Measurements from ENCODE around the gene ADGRG1.

ADGRG1 gene

DNA sequence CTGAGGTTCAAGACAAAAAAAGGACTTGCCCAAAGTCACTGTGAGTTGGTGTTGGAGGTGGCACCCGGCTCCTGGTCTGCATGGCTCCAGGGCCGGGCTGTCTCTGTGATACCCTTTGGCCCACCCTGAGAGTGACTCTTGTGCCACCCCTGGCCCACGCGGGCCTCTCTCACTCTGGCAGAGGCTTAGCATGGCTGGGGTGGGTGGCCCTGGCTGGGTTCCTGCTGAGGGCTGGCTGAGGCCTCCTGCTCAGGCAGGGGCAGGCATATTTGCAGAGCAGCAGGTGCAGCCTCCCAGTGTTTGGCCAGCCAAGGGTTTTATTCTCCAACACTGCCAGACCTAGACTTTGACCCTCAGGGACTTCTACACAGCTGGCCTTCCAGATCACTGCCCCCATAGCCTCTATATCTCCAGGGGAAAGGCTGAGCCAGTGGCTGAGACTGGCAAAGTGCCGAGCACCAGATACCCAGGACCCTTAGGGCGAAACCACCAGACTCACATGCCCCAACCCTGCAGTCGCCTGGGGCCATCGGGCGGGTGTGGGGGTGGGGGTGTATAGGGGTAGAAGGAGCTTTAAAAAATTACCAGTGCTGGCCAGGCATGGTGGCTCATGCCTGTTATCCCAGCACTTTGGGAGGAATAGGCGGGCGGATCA lies 21.5 kb upstream of the ADGRG1 start:
- 71 to 88% methylated on average over 8 to 9 of the region's 11 CpGs for WGBS, 2 experiments (ENCODE audit: insufficient coverage in 2 of 2)
- Histone ChIP-seq H3K9me3 (ENCODE audit: control insufficient read depth, low read length) (no peaks in the 10 kb centered on the region), H3K4me1 (ENCODE audit: control insufficient read depth, insufficient read depth, low read length, poor library complexity, severe bottlenecking) (no peaks in the 10 kb centered on the region), H3K4me3 (ENCODE audit: extremely low read depth, insufficient read depth, low read length, poor library complexity, severe bottlenecking) (no peak overlapping the region), H3K27ac (ENCODE audit: low read depth, low read length, severe bottlenecking) (no peak overlapping the region), H3K36me3 (ENCODE audit: control insufficient read depth, insufficient read depth, low read length) (no peaks in the 10 kb centered on the region)

DNA sequence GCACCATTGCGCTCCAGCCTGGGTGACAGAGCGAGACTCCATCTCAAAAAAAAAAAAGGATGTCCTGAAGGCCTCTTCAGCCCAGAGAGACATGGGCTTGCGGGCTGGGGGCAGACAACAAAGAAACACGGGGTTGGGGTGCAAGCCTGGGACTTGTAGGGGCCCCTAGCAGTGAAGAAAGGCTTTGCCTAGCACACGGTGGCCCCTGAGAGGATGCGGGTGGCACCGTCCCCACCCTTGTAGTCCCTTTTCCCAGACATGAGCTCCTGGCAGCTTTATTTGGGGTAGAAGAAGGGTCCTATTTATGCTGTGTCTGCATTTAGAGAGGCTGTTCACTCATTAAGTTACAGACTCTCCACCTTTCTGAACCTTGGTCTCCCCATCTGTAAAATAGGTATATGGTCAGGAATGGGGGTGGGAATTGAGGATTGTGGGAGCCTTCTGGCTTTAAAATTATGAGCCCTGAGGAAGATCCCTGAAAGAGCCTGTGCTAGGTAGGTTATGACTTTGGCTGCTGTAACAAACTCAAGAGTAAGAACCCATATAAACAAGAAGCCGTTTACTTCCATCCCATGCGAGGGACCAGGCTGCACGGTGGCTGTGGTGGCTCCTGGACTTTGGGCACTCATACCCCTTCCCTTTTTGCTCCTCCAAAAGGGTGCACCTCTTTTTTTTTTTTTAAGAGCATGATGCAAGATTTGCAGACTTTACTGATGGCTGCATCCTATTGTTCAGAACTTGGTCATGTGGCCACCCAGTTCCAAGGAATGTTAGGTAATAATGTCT lies 20.6 kb upstream of the ADGRG1 start:
- no peaks in the 10 kb centered on the region for H3K9me3 ChIP-seq (ENCODE audit: control insufficient read depth, low read length)
- H3K4me3 ChIP-seq (ENCODE audit: extremely low read depth, insufficient read depth, low read length, poor library complexity, severe bottlenecking): no peak overlapping the region
- no peaks in the 10 kb centered on the region for H3K36me3 ChIP-seq (ENCODE audit: control insufficient read depth, insufficient read depth, low read length)
- no peak overlapping the region for H3K27ac ChIP-seq (ENCODE audit: low read depth, low read length, severe bottlenecking)
- WGBS, 2 experiments (ENCODE audit: insufficient coverage in 2 of 2): 87% methylated on average over 7 to 10 of the region's 10 CpGs
- H3K4me1 ChIP-seq (ENCODE audit: control insufficient read depth, insufficient read depth, low read length, poor library complexity, severe bottlenecking): no peaks in the 10 kb centered on the region

DNA sequence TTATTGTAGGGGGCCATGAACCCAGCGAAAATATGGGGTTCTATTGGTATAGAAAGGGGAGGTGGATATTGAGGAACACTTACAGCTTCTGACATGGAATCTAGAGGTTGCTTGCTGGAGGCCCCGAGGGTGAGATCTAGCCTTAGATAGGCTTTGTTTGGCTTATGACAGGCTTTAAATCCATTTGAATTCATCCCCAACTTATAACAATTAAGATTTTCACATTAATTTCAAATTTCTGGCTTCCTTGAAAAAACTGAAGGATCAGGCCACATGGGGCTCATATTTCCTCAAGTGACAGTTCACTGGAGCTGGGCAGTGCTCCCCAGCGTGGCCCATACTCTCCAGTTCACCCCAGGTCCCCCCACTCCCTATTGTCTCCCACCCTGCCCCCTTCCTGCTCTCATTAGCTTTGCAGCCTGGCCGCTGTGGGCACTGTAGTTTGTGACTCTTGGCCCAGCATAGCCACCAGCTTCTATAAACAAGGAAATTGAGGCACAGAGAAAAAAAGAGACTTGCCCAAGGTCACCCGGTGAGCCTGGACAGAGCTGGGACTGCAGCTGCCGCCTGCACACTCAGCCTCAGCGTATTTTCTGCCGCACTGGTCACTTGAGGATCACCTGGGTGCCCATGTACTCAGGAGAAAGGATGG lies 19.8 kb upstream of the ADGRG1 start:
- Histone ChIP-seq H3K9me3 (ENCODE audit: control insufficient read depth, low read length) (no peaks in the 10 kb centered on the region), H3K27ac (ENCODE audit: low read depth, low read length, severe bottlenecking) (no peak overlapping the region), H3K4me3 (ENCODE audit: extremely low read depth, insufficient read depth, low read length, poor library complexity, severe bottlenecking) (no peak overlapping the region), H3K4me1 (ENCODE audit: control insufficient read depth, insufficient read depth, low read length, poor library complexity, severe bottlenecking) (no peaks in the 10 kb centered on the region), H3K36me3 (ENCODE audit: control insufficient read depth, insufficient read depth, low read length) (no peaks in the 10 kb centered on the region)
- 81 to 87% methylated on average over 7 to 8 of the region's 8 CpGs for WGBS, 2 experiments (ENCODE audit: insufficient coverage in 2 of 2)

DNA sequence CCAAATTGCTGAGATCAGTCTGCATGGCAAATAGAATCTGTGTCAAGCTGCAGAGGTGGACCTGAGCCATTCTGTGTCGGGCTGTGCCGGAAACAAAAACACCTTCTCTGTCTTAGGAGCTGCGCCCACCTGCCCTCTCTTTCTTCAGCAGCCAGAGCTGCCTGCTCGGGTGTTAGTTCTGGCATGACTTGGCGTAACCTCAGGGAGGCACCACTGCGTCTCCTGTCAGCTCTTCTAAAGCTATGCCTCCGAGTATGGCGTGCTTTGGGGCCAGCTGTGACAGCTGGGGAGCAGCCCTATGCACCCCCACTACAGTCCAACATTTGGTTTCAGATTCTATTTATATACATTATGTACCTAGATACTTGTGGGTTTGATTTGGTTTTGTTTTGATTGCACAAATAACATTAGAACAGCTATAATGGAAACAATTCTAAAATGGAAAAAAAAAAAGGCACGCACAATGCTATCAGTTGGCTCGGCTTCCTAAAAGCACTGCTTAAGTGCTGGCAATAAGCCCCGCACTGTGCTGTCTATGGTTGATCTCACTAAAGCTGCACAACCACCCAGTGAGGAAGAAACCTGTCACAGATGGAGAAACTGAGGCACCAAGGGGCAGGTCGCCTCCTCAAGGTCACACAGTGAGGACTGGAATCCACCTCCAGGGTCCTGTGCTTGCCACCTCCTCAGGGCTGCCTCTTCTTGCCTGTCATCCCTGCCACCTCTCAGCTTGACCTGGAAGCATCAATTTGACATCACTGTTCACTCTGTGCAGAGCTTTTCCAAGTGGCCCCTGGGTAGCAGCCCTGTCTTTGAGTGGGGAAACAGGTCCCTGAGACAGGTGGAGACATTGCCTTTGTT lies 18.7 kb upstream of the ADGRG1 start:
- Histone ChIP-seq H3K4me1 (ENCODE audit: control insufficient read depth, insufficient read depth, low read length, poor library complexity, severe bottlenecking) (no peaks in the 10 kb centered on the region), H3K9me3 (ENCODE audit: control insufficient read depth, low read length) (no peaks in the 10 kb centered on the region)

DNA sequence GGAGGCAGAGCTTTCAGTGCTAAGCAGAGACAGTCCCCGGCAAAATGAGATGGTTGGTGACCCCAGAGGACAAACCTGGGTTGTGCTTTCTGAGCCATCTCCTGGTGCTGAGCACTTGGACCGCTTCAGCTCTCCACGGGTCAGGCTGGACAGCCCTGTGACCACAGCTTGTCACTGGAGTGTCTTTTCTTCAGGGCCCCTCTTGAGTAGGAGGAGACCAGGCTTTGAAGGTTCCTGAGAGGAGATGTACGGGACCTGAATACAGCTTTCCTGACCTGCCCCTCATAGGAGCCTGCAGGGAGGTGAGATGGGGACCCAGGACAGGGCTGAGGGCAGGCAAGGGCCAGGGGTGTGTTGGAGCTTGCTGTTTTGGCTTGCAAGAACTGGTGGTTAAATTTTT lies 17.8 kb upstream of the ADGRG1 start:
- Histone ChIP-seq H3K36me3 (ENCODE audit: control insufficient read depth, insufficient read depth, low read length) (no peaks in the 10 kb centered on the region), H3K4me1 (ENCODE audit: control insufficient read depth, insufficient read depth, low read length, poor library complexity, severe bottlenecking) (no peaks in the 10 kb centered on the region), H3K27ac (ENCODE audit: low read depth, low read length, severe bottlenecking) (no peak overlapping the region), H3K9me3 (ENCODE audit: control insufficient read depth, low read length) (no peaks in the 10 kb centered on the region), H3K4me3 (ENCODE audit: extremely low read depth, insufficient read depth, low read length, poor library complexity, severe bottlenecking) (no peak overlapping the region)
- 93% methylated on average over 2 to 4 of the region's 4 CpGs for WGBS, 2 experiments (ENCODE audit: insufficient coverage in 2 of 2)

More for the DNA sequence above, 18.7 kb upstream of the ADGRG1 start:
- H3K36me3 ChIP-seq (ENCODE audit: control insufficient read depth, insufficient read depth, low read length): no peaks in the 10 kb centered on the region
- H3K27ac ChIP-seq (ENCODE audit: low read depth, low read length, severe bottlenecking): no peak overlapping the region
- WGBS, 2 experiments (ENCODE audit: insufficient coverage in 2 of 2): 87 to 89% methylated on average over 7 to 12 of the region's 12 CpGs
- H3K4me3 ChIP-seq (ENCODE audit: extremely low read depth, insufficient read depth, low read length, poor library complexity, severe bottlenecking): no peak overlapping the region

DNA sequence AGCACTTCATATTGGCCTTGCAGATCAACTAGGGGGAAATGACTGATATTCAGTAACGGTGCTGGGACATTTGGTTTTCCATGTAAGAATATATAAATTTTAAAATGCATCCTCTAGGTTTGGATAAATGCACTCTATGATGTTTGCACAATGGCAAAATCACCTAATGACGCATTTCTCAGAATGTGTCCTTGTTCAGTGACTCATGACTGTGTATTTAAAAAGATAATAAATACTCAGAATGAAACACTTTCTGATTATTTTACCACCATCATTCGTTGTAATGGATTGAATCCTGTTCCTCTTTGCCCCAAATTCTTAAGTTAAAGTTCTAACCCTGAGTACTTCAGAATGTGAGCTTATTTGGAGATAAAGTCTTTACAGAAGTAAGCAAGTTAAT lies 17.2 kb upstream of the ADGRG1 start:
- no peaks in the 10 kb centered on the region for H3K36me3 ChIP-seq (ENCODE audit: control insufficient read depth, insufficient read depth, low read length)
- no peaks in the 10 kb centered on the region for H3K4me1 ChIP-seq (ENCODE audit: control insufficient read depth, insufficient read depth, low read length, poor library complexity, severe bottlenecking)
- no CpG with 5 or more reads among the region's 3 CpGs for WGBS, 2 experiments (ENCODE audit: insufficient coverage in 2 of 2)
- H3K9me3 ChIP-seq (ENCODE audit: control insufficient read depth, low read length): no peaks in the 10 kb centered on the region
- H3K27ac ChIP-seq (ENCODE audit: low read depth, low read length, severe bottlenecking): no peak overlapping the region
- H3K4me3 ChIP-seq (ENCODE audit: extremely low read depth, insufficient read depth, low read length, poor library complexity, severe bottlenecking): no peak overlapping the region

DNA sequence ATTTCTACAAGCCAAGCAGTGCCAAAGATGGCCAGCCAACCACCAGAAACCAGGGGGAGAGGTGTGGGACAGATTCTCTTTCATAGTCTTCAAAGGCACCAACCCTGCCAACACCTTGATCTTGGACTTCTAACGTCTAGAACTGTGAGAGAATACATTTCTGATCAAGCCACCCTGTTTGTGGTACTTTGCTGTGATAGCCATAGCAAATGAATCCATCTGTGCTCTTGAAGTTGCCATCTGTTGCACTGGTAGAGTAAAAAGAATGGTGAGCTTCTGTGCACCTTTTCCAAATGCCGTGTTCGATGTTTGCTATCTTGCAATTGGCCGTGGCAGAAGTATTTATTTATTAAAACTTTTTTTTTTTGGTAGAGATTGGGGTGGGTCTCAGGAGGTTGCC lies 16.7 kb upstream of the ADGRG1 start:
- 86% methylated on average over 3 of the region's 4 CpGs; no CpG with 5 or more reads in 1 of the 2 experiments for WGBS, 2 experiments (ENCODE audit: insufficient coverage in 2 of 2)
- Histone ChIP-seq H3K36me3 (ENCODE audit: control insufficient read depth, insufficient read depth, low read length) (no peaks in the 10 kb centered on the region), H3K4me3 (ENCODE audit: extremely low read depth, insufficient read depth, low read length, poor library complexity, severe bottlenecking) (no peak overlapping the region), H3K4me1 (ENCODE audit: control insufficient read depth, insufficient read depth, low read length, poor library complexity, severe bottlenecking) (no peaks in the 10 kb centered on the region), H3K27ac (ENCODE audit: low read depth, low read length, severe bottlenecking) (no peak overlapping the region), H3K9me3 (ENCODE audit: control insufficient read depth, low read length) (no peaks in the 10 kb centered on the region)

DNA sequence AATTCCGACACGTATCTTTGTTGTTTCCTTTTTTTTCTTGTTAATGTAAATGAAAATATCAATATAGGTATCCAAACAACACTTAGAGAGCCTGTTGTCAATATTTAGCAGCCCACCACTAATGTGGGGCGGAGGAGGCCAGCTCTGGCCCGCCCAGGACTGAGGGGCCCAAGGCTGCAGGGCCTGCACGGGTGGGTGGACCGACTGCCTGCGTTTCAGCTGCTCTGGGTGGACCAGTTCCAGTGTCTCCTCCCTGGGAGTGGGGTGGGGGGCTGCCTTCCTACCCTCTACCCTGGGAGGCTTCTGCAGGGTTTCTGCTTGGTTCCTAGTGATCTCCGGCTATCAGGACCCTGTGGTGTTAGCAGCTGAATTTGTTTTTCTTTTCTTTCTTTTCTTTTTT lies 15.9 kb upstream of the ADGRG1 start:
- Histone ChIP-seq H3K36me3 (ENCODE audit: control insufficient read depth, insufficient read depth, low read length) (no peaks in the 10 kb centered on the region), H3K4me3 (ENCODE audit: extremely low read depth, insufficient read depth, low read length, poor library complexity, severe bottlenecking) (no peak overlapping the region), H3K4me1 (ENCODE audit: control insufficient read depth, insufficient read depth, low read length, poor library complexity, severe bottlenecking) (no peaks in the 10 kb centered on the region), H3K9me3 (ENCODE audit: control insufficient read depth, low read length) (no peaks in the 10 kb centered on the region), H3K27ac (ENCODE audit: low read depth, low read length, severe bottlenecking) (no peak overlapping the region)
- WGBS, 2 experiments (ENCODE audit: insufficient coverage in 2 of 2): 90 to 91% methylated on average over 2 to 3 of the region's 8 CpGs

DNA sequence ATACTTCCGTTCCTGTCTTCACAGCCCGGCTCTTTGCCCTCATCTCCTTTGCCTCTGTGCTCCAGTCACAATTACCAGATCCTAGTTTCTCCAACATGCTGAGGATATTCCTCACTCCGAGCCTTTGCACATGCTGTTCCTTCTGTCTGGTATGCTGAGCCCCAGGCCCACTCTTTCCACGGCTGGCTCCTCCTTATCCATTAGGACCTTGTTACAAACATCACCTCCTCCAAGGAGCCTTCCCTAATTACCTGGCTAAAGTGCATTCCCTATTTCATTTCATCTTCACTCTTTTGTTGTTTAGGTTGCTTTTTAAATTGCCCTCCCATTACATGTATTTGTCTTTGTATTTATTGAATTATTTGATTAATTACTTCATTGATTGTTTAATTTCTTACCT lies 14.9 kb upstream of the ADGRG1 start:
- Histone ChIP-seq H3K4me3 (ENCODE audit: extremely low read depth, insufficient read depth, low read length, poor library complexity, severe bottlenecking) (no peak overlapping the region), H3K4me1 (ENCODE audit: control insufficient read depth, insufficient read depth, low read length, poor library complexity, severe bottlenecking) (no peaks in the 10 kb centered on the region), H3K36me3 (ENCODE audit: control insufficient read depth, insufficient read depth, low read length) (no peaks in the 10 kb centered on the region), H3K9me3 (ENCODE audit: control insufficient read depth, low read length) (no peaks in the 10 kb centered on the region), H3K27ac (ENCODE audit: low read depth, low read length, severe bottlenecking) (no peak overlapping the region)
- WGBS, 2 experiments (ENCODE audit: insufficient coverage in 2 of 2): 67 to 68% methylated on average over 4 of the region's 4 CpGs

DNA sequence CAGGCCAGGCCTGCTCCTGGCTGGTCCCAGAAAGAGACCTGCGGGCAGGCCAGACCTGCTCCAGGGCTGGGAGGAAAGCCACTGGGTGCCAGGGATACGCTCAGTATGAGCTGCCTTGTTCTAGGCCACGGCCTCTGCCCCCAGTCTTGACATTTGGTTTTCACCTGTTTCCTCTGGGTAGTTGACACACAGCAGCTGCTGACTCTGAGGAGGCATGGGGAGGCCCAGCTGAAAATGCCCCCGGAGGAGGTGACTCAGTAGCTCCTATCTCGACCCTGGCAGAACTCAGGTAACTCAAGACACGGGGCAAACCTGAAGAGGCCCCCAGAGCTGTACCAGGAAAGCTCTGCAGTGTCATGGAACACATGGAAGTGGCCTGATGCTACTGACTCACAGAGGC lies 13.9 kb upstream of the ADGRG1 start:
- no peak overlapping the region for H3K4me3 ChIP-seq (ENCODE audit: extremely low read depth, insufficient read depth, low read length, poor library complexity, severe bottlenecking)
- H3K36me3 ChIP-seq (ENCODE audit: control insufficient read depth, insufficient read depth, low read length): no peaks in the 10 kb centered on the region
- no peak overlapping the region for H3K27ac ChIP-seq (ENCODE audit: low read depth, low read length, severe bottlenecking)
- 90 to 93% methylated on average over 6 of the region's 6 CpGs for WGBS, 2 experiments (ENCODE audit: insufficient coverage in 2 of 2)
- no peaks in the 10 kb centered on the region for H3K9me3 ChIP-seq (ENCODE audit: control insufficient read depth, low read length)
- no peaks in the 10 kb centered on the region for H3K4me1 ChIP-seq (ENCODE audit: control insufficient read depth, insufficient read depth, low read length, poor library complexity, severe bottlenecking)

All from mesodermal cell (in vitro differentiated cells).